ENCODE measurements around the gene GLB1L3. TPM values are rescaled to one million over a fixed set of nuclear protein-coding genes. Genes with fewer than 3 reads are reported as not detected.

The GLB1L3 gene
- total and polyA plus RNA-seq, 2 donors (not counting 3 experiments of a cell fraction or from before 2014, with no cell fraction given): not detected

GRCh38 chr11:134267966-134268365 is 8.2 kb upstream of the GLB1L3 start:
- H3K79me2 ChIP-seq (ENCODE audit: control insufficient read depth, insufficient read depth, low read length): no peaks in the 10 kb centered on the region
- H4K20me1 ChIP-seq (replicated peaks; ENCODE audit: control insufficient read depth, extremely low read depth, insufficient read depth, low read length): no peaks in the 10 kb centered on the region
- POLR2A ChIA-PET: no interaction called here
- H3K9ac ChIP-seq (replicated peaks; ENCODE audit: extremely low read depth, insufficient read depth, low read length): no peak overlapping the region
- no peaks in the 10 kb centered on the region for H3K4me1 ChIP-seq (ENCODE audit: control insufficient read depth, extremely low read depth, insufficient read depth, low read length)
- BruUV-seq (replicated peaks): no TSS peak
- no peak overlapping the region for H2AFZ ChIP-seq (ENCODE audit: low read depth, low read length)
- TF ChIP-seq GATA2 (IDR thresholded peaks at IDR 0.05; ENCODE audit: insufficient read depth, insufficient read length, low read depth, low read length) (no peak), MAX (IDR thresholded peaks at IDR 0.05; ENCODE audit: insufficient read depth, insufficient read length) (no peak)
- peaks cover 9% of the 10 kb centered on the region in 2 experiments for H3K27me3 ChIP-seq (ENCODE audit: control insufficient read depth in 2 of 2, insufficient read depth in 2 of 2, low read length in 2 of 2)
- intact Hi-C loops (cut with micrococcal nuclease) (no loop called here), dilution Hi-C loops (cut with MboI; ENCODE audit: extremely low pct_ligation_motif_present, low sequenced_read_pairs) (no loop called here)
- no peaks in the 10 kb centered on the region for H3K36me3 ChIP-seq (ENCODE audit: control insufficient read depth in 2 of 2, extremely low read depth in 1 of 2, insufficient read depth in 2 of 2, low read length in 2 of 2)
- H3K27ac ChIP-seq (ENCODE audit: insufficient read depth, low read depth, low read length): no peak overlapping the region
- H3K4me2 ChIP-seq (ENCODE audit: insufficient read depth, low read length): no peak overlapping the region
- DNase-seq (ENCODE audit: low read depth, low spot score): no peak
- no peak overlapping the region for H3K4me3 ChIP-seq (replicated peaks in 1 of 3; ENCODE audit: insufficient read depth in 1 of 3, low read depth in 1 of 3, low read length in 3 of 3)
- no peaks in the 10 kb centered on the region for H3K9me3 ChIP-seq (replicated peaks; ENCODE audit: control insufficient read depth, insufficient read depth, low read length)
- H3K9me1 ChIP-seq (replicated peaks; ENCODE audit: control insufficient read depth, extremely low read depth, insufficient read depth, low read length): no peaks in the 10 kb centered on the region
- CTCF ChIA-PET: no interaction called here
- FAIRE-seq: no peak

- no peaks in the 10 kb centered on the region for H3K4me1 ChIP-seq (ENCODE audit: control insufficient read depth, extremely low read depth, insufficient read depth, low read length)
- no peak for TF ChIP-seq FOS (IDR thresholded peaks at IDR 0.05; ENCODE audit: borderline replicate concordance, insufficient read depth, low read length)
- TF ChIP-seq JUN (IDR thresholded peaks at IDR 0.05; ENCODE audit: borderline replicate concordance, insufficient read depth, insufficient read length, low read depth): no peak
- TF ChIP-seq CTCF (IDR thresholded peaks at IDR 0.05; ENCODE audit: extremely low read depth in 1 of 2, insufficient read depth in 1 of 2, low read depth in 1 of 2, low read length in 2 of 2): peak; percentile 5 to 9
- no peak for DNase-seq (ENCODE audit: low read depth, low spot score)
- no peaks in the 10 kb centered on the region for H3K79me2 ChIP-seq (ENCODE audit: control insufficient read depth, insufficient read depth, low read length)
- ChIA-PET CTCF (interaction anchor here (1.8 kb wide), 1 partner anchor 9 kb away, joined by 8 read pairs; no protein-coding TSS in a partner anchor), POLR2A (no interaction called here)
- FAIRE-seq: no peak
- intact Hi-C loops (cut with micrococcal nuclease) (no loop called here), dilution Hi-C loops (cut with MboI; ENCODE audit: extremely low pct_ligation_motif_present, low sequenced_read_pairs) (no loop called here)
- no peak overlapping the region for H3K4me2 ChIP-seq (ENCODE audit: insufficient read depth, low read length)
- no peak overlapping the region for H3K27ac ChIP-seq (ENCODE audit: insufficient read depth, low read depth, low read length)
- BruUV-seq (replicated peaks): no TSS peak
- H3K27me3 ChIP-seq (ENCODE audit: control insufficient read depth in 2 of 2, insufficient read depth in 2 of 2, low read length in 2 of 2): peaks cover 24 to 32% of the 10 kb centered on the region in 2 experiments
- no peaks in the 10 kb centered on the region for H3K9me3 ChIP-seq (replicated peaks; ENCODE audit: control insufficient read depth, insufficient read depth, low read length)
- H3K9me1 ChIP-seq (replicated peaks; ENCODE audit: control insufficient read depth, extremely low read depth, insufficient read depth, low read length): no peaks in the 10 kb centered on the region
- H3K4me3 ChIP-seq (replicated peaks in 1 of 3; ENCODE audit: insufficient read depth in 1 of 3, low read depth in 1 of 3, low read length in 3 of 3): no peak overlapping the region
- H2AFZ ChIP-seq (ENCODE audit: low read depth, low read length): no peak overlapping the region
- H3K9ac ChIP-seq (replicated peaks; ENCODE audit: extremely low read depth, insufficient read depth, low read length): no peak overlapping the region
- H3K36me3 ChIP-seq (ENCODE audit: control insufficient read depth in 2 of 2, extremely low read depth in 1 of 2, insufficient read depth in 2 of 2, low read length in 2 of 2): no peaks in the 10 kb centered on the region
- no peaks in the 10 kb centered on the region for H4K20me1 ChIP-seq (replicated peaks; ENCODE audit: control insufficient read depth, extremely low read depth, insufficient read depth, low read length)
Measured at GRCh38 chr11:134270250-134270714, 5.9 kb upstream of the GLB1L3 start.
